HG03354 (cell line): Measurements from ENCODE around the gene TMEM200B.
"Not testable (repeated sequence)": the region's sequence is repeated elsewhere in the genome, so short reads cannot be mapped to it uniquely, and the experiment has no call there.

Experiments
- ATAC-seq: cut with Tn5 transposase; IDR thresholded peaks from one replicate; pipeline ENCODE4 v1.9.1; 2021; ENCODE audit warnings: mild to moderate bottlenecking; ENCODE audit not compliant: unreplicated experiment, poor library complexity, severe bottlenecking

Gene TMEM200B

DNA sequence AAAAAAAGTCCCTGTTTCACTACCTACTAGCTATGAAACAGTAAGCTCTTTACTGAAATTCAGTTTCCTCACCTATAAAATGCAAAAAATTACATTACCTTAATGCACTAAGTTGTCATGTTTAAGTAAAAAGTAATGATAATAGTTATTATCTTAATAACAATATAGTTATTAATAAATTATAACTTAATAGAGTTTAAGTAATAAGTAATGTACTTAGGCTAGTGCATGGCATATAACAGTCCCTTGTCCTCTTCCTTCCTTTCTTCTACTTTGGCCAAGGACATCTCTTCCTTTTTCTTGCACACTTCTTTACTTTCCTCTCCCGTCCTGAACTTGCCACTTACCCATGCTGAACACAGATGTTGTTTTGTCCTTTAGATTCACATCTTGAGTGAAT lies 9.0 kb downstream of the TMEM200B start:
- ATAC-seq: no peak

DNA sequence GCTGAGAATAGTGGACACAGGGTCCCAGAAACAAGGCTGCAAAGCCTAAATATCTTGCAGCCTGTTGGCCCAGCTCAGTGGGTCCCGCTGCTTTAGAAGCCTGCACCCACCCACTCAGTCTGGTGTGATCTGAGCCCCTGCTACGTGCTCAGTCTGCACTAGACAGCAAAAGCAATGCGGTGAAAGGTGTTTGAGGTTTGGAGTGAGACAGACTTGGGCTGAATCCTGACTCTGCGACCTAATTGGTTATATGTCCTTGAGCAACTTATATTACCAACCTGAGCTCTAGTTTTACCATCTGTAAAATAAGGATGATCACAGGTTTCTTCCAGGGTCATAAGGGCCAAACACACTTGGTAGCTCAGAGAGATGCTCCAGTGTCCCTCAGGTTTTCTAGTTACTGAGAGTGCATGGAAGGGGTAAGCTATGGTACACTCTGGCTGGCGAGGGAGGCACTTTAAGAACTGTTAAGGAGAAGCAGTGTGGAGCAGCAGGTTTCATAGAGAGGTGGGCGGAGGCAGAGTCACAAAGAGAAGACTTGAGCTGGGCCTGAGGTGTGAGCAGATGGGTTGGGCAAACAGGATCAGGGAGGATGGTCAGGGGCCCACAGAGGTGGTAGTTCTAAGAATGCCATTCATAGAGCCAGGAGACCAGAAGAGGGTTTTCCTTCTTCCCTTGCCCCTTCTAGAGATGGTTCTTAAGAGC lies 10.1 kb downstream of the TMEM200B start:
- no peak for ATAC-seq

DNA sequence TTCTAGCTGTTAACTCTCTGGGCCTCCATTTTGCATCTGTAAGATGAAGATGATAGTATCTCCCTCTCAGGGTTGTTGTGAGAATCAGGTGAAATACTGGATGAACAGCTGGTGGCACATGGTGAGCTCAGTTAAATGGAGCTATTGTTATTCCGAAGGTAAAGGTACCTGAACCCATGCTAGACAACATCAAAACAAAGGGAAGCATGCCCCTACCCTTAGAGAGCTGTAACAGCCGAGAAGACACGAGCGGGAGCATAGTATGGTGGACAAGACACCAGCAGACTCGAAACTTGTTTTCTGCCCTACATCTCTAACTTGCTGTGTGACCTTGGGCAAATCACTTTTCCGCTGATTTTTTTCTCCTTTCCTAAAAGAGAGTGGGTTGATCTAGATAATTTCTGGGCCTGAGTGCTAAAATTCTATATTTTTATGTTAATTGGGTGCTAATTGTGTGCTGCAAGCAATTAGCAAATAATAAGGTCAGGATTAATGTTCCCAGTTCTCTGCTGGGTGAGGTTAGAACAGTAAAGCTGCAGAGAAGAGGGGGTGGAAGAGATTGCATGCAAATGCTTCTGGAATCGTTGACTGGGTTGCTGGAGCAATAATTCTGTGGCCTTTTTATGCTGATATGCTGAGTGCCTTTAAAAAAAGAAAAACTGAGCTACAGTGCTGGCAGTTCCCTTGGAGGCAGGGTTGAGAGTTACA lies 10.8 kb downstream of the TMEM200B start:
- no peak for ATAC-seq

DNA sequence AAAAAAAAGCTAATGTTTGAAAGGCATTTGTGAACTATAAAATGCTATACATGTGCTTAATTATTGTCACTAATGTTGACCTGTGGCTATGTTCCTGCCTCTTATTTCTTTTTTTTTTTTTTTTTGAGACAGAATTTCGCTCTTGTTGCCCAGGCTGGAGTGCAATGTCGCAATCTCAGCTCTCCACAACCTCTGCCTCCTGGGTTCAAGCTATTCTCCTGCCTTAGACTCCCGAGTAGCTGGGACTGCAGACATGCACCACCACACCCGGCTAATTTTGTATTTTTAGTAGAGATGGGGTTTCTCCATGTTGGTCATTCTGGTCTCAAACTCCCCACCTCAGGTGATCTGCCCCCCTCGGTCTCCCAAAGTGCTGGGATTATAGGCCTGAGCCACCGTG lies 15.7 kb downstream of the TMEM200B start:
- not testable (repeated sequence) for ATAC-seq

DNA sequence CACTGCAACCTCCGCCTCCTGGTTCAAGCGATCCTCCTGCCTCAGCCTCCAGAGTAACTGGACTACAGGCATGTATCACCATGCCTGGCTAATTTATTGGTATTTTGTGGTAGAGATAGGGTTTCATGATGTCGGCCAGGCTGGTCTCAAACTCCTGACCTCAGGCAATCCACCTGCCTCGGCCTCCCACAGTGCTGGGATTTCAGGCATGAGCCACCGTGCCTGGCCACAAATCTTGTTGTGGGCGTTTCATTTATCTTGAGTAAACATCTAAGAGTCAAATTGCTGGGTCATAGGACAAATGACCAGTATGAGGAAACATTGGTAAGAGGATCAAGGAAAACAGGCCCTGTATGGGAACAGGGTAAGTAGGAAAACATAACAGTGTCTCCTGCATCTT lies 17.9 kb downstream of the TMEM200B start:
- ATAC-seq: no peak

DNA sequence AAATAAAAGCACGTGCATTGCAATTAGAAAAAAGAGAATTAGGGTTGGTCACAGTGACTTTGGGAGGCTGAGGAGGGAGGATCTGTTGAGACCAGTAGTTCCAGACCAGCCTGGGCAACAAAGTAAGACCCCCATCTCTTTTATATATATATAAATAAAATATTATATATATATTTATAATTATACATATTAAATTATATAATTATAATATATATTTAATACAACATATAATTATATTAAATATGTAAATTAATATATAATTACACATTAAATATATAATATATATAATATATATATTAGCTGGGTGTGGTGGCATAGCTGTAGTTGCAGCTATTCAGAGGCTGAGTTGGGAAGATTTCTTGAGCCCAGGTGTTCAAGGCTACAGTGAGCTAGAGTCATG lies 23.2 kb downstream of the TMEM200B start:
- ATAC-seq: no peak

DNA sequence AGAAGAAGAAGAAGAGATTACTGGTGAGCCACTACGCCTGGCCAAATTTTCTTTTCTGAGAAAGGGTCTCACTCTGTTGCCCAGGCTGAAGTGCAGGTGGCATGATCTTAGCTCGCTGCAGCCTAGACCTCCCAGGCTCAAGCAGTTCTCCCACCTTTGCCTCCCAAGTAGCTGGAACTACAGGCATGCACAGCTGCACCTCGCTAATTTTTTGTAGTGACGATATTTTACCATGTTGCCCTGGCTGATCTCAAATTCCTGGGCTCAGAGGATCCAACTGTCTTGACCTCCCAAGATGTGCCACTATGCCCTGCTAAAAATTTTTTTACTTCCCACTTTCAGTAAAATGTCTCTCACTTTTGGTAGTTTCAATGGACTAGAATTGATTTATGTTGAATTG lies 24.4 kb downstream of the TMEM200B start:
- ATAC-seq: no peak

DNA sequence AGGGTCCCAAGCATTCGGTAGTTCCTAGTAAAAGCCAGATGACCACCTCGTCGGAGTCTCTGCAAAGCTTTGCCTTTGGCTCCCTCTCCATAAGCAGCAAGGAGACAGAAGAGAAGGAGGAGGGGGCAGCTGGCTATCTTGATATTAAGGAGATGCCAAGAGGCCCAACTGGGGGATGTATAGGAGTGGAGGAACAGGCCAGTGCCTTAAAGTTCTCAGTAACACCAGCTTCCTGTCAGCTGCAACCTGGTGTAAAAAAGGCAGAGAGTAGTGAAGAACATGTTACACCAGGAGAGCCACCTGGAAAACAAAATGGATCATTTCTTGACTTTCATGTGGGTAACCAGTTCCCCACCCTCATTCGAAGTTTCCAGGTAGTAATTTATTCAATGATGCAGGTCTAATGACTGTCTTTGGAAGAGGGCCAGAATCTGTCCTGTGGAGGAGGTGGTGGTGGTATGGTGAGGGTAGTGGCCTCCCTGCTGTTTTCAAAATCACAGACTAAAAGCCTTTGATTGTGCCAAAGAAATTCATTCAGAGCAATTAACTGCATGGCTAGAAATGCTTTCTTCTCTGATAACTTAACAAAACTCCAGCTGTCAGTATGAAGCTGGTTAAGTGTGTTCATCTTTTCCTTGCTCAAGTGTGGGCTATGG lies 27.3 kb downstream of the TMEM200B start:
- no peak for ATAC-seq

DNA sequence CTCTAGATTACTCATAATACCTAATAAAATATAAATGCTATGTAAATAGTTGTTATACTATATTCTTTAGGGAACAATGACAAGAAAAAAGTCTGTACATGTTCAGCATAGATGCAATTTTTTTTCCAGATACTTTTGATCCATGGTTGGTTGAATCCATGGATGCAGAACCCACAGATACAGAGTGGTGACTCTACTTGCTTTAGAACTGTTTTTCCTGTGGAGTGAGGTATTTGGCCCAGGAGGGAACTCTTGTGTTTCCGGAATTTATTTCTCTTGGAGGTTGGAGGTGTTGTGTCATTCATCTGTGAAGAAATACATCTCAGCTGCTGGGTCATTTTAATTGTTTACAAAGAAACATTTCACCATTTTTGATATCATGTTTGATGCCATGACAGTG lies 28.7 kb downstream of the TMEM200B start:
- no peak for ATAC-seq

DNA sequence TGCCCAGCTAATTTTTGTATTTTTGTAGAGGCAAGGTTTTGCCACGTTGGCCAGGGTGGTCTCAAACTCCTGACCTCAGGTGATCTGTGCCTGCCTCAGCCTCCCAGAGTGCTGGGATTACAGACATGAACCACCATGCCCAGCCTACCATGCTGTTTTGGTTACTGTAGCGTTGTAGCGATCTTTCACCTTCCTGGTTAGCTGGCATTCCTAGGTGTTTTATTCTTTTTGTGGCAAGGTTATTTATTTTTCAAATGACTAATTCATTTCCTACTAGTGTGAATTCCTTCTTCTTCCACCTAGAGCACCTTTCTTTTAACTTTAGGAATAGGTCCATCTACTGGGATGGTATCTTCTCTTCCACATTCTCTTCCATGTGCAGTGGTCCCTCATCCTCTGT lies 29.3 kb downstream of the TMEM200B start:
- ATAC-seq: no peak

DNA sequence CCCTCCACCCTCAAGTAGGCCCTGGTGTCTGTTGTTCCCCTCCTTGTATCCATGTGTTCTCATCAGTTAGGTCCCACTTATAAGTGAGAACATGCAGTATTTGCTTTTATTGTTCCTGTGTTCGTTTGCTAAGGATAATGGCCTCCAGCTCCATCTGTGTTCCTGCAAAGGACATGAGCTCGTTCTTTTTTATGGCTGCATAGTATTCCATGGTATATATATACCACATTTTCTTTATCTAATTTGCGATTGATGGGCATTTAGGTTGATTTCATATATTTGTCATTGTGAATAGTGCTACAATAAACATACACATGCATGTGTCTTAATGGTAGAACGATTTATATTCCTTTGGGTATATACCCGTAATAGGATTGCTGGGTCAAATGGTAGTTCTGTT lies 31.0 kb downstream of the TMEM200B start:
- ATAC-seq: not testable (repeated sequence)

DNA sequence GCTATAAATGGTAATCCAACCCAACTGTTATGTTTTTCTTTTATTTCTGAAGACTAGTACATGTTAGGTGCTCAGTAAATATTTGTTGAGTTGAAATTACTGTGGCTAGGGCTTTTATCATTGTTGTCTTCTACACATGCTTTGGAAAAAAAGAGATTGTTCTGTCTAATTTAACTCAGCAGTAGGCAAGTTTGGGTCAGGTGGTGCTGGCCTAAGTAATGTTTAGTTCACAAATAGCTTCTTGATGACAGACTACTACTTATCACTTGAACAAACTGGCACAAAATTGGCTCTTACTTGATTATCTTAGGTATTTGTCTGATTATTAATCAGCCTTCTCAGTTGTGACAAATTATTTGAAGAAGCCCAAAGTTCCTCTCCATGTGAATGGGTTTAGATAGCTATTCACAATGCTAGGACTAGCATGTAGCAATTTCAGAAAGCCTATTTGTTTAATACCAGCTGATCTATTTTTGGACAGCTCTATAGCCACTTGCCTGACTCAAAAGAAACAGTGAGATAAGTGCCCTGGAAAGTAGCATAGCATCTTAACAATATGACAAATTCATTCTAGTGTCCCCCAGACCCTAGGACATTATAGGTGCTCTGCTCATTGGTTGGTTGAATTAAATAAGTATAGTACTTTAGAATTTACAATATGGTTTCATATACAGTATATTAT lies 32.6 kb downstream of the TMEM200B start:
- ATAC-seq: no peak

DNA sequence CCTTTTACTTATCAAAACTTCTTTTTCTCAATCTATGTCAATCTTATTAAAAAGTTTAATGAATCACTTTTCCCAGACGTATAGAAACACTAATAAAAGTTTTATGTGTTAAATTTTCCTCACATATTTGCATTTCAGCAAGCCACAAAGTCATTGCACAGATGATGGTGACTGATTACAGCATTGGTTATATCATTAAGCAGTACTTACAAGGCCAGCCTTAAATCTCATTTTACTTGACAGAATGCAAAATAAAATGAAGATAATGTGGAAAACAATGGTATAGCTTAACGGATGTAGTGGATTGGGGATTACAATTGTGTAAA lies 39.5 kb downstream of the TMEM200B start:
- no peak for ATAC-seq

DNA sequence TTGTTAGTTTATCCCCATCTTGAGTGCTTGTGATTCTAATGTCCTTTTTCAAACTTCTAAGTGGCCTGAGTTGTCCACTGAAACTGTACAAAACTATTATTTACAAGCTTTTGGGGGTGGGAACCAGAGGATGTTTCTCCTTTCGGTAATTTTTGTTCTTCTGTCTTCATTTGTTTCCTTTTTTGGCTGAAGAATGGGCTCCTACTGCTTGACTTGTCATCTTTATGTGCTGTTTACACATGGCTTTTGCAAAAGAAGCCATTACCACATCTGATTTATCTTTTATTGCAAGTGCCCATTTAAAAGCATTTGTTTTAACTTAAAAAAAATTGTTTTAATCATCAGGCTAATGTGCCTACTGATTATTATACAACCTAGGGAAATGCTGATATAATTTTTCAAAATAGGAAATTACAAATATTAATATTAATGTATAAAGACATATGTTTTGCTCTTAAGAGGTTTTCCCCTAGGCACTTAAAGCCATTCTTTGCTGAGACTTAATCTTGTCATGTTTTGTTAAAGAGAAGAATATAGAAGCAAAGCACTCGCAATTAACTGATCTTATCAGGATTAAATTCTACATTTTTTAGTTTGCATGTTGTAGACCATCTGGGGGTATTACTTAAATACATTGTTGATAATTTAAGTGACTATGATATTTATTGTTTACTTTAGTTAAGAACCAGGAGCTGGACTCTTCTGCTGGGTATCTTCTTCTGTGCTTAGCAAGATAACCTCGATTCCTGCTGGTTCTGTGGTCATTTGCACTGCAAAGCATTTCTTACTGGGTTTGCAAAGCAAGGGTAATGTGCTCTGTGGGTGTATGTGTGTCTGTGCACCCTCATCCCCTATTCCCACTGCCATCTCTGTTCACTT lies 40.1 kb downstream of the TMEM200B start:
- no peak for ATAC-seq

DNA sequence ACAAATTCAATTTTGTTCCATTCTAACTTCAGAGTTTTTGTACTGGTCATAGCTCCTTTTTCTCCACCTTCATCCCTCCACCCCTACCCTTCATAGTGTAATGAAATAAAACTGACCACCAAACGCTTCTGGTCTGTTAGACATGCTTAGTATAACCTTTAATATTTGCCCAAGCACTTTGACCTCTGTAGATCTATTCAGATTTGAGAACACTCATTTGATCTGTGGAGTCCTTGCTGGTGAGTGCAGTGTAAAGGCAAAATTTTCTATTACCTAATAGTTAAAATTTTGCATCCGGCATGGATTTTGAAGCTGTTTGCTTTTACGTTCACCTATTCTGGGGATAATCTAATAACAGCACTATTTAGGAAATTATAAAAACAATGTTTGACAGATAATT lies 41.2 kb downstream of the TMEM200B start:
- no peak for ATAC-seq

DNA sequence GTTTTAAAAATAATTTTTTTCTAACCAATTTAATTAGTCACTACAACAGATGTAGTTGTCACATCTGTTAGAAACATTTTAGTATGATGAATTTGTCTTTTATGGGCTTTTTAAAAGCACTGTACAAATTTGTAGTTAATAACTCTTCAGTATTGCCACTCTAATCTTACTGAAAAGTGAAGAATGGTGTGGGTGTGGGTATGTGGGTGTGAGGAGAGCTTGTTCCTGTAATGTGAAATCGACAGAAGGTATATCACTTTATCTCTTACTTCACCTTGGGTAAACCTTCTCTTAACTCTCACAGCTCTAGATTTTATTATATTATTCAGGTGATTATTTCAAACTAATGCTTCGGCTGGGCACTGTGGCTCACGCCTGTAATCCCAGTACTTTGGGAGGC lies 42.5 kb downstream of the TMEM200B start:
- no peak for ATAC-seq

DNA sequence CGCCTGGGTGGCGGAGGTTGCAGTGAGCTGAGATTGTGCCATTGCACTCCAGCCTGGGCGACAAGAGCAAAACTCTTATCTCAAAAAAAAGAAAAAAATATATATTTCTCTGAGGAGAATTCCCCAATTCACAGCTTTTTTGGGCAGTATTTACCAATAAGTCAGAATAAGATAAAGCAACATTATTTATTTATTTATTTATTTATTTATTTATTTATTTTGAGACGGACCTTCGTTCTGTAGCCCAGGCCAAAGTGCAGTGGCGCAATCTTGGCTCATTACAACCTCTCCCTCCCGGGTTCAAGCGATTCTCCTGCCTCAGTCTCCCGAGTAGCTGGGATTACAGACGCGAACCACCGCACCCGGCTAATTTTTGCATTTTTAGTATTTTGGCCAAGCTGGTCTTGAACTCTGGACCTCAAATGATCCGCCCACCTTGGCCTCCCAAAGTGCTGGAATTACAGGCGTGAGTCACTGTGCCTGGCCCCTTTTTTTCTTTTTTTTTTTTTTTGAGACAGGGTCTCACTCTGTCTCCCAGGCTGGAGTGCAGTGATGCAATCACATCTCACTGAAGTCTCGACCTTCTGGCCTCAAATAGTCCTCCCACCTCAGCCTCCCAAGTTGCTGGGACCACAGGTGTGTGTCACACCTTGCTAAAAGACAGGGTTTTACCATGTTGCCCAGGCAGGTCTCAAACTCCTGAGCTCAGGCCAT lies 43.6 kb downstream of the TMEM200B start:
- ATAC-seq: not testable (repeated sequence)

DNA sequence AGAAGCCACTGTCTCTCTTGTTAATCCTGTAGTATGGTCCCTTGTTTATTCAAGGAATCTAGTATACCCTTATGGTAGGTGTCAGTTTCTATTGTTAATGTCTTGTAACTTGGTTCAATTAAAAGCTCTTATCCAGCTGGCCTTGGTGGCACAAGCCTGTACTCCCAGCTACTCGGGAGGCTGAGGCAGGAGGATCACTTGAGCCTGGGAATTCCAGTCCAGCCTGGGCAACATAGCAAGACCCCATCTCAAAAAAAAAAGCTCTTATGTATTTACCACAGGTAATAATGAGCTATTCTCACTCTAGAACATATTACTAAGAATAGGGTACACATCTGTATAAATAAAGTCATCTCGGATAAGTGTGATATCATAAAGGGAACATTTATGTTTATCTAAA lies 46.5 kb downstream of the TMEM200B start:
- ATAC-seq: no peak
